GM12878 (cell line): ENCODE measurements around the gene IVD. TPM values are rescaled to one million over a fixed set of nuclear protein-coding genes. Genes with fewer than 3 reads are reported as not detected.

Source experiments
- polyA plus RNA-seq, 11 experiments: library from polyadenylated mRNA; depleted of rRNA in 4 of 11; unstranded in 6 of 11; stranded (reverse) in 5 of 11; fragments of >200 nt; fragmentation: Nextera tagmentation in 4 of 11; fragmentation: Illumina TruSeq in 1 of 11; extraction: Ambion mirVana in 4 of 11; extraction: Trizol in 1 of 11; gene quantifications; 1 replicate in 1 of 11; 2 replicates in 10 of 11; pipeline versions ENCODE4 v1.2.1 to v1.2.3, GENCODE V29; 2011 to 2016; ENCODE audit warnings: inconsistent platforms in 2 of 11, missing spikeins in 2 of 11, low read depth in 1 of 11
- total RNA-seq, 4 experiments: library from RNA; depleted of rRNA in 3 of 4; stranded (reverse); fragments of >200 nt in 3 of 4; fragmentation: Illumina TruSeq in 1 of 4; extraction: Trizol in 1 of 4; gene quantifications; 2 replicates each; pipeline versions ENCODE4 v1.2.1 to v1.2.3, GENCODE V29; 2013 to 2021

The IVD gene
- total and polyA plus RNA-seq, 10 of the 15 experiments (the other 5 are each of a cell fraction or from before 2014, with no cell fraction given) = 5.3 to 59.8 (median 45.7) TPM

Other genes with a start within 250 kb of the IVD start
Only the 7 nearest of the 14 such genes appear.
- gene INAFM2, start 82.1 kb upstream of the IVD start, total RNA-seq (2014; rRNA removed) = 3.8 and 5.0 TPM in 2 replicates
- gene INAFM2, start 82.1 kb upstream of the IVD start, total RNA-seq (2014; rRNA removed; fragmentation: Illumina TruSeq; extraction: Trizol) = 3.9 and 5.2 TPM in 2 replicates
- 5.2 and 8.1 TPM in 2 replicates for gene INAFM2, start 82.1 kb upstream of the IVD start, total RNA-seq (2021)
- gene INAFM2, start 82.1 kb upstream of the IVD start, polyA plus RNA-seq (2011; rRNA removed) = 4.0 and 4.2 TPM in 2 replicates
- gene INAFM2, start 82.1 kb upstream of the IVD start, polyA plus RNA-seq (2014; fragmentation: Illumina TruSeq; extraction: Trizol) = 3.9 and 5.9 TPM in 2 replicates
- gene INAFM2, start 82.1 kb upstream of the IVD start, polyA plus RNA-seq (2014; fragmentation: Nextera tagmentation; extraction: Ambion mirVana) = 1 to 10 TPM; 2.0 to 2.4 TPM
- 3.0 and 4.2 TPM in 2 replicates for gene INAFM2, start 82.1 kb upstream of the IVD start, polyA plus RNA-seq (2014; rRNA removed)
- gene INAFM2, start 82.1 kb upstream of the IVD start, polyA plus RNA-seq (2016; fragmentation: Nextera tagmentation; extraction: Ambion mirVana) = 1 to 10 TPM in 1 of 2 experiments, under 1 TPM in 1; 0.75 to 1.2 TPM
- gene CCDC9B, start 64.9 kb upstream of the IVD start, total RNA-seq (2014; rRNA removed) = not detected in 2 replicates
- gene CCDC9B, start 64.9 kb upstream of the IVD start, total RNA-seq (2014; rRNA removed; fragmentation: Illumina TruSeq; extraction: Trizol) = 0.04 and 0.05 TPM in 2 replicates
- gene CCDC9B, start 64.9 kb upstream of the IVD start, total RNA-seq (2021) = 0.08 and 0.19 TPM in 2 replicates
- not detected in 2 replicates for gene CCDC9B, start 64.9 kb upstream of the IVD start, polyA plus RNA-seq (2011; rRNA removed)
- 0.01 and 0.11 TPM in 2 replicates for gene CCDC9B, start 64.9 kb upstream of the IVD start, polyA plus RNA-seq (2014; fragmentation: Illumina TruSeq; extraction: Trizol)
- gene CCDC9B, start 64.9 kb upstream of the IVD start, polyA plus RNA-seq (2014; fragmentation: Nextera tagmentation; extraction: Ambion mirVana) = under 1 TPM in 1 of 2 experiments, not detected in 1; 0.02 TPM
- 0.05 TPM in 1 of 2 replicates, not detected in the other for gene CCDC9B, start 64.9 kb upstream of the IVD start, polyA plus RNA-seq (2014; rRNA removed)
- gene CCDC9B, start 64.9 kb upstream of the IVD start, polyA plus RNA-seq (2016; fragmentation: Nextera tagmentation; extraction: Ambion mirVana) = not detected
- not detected in 2 replicates for gene PHGR1, start 54.8 kb upstream of the IVD start, total RNA-seq (2014; rRNA removed)
- not detected in 2 replicates for gene PHGR1, start 54.8 kb upstream of the IVD start, total RNA-seq (2014; rRNA removed; fragmentation: Illumina TruSeq; extraction: Trizol)
- gene PHGR1, start 54.8 kb upstream of the IVD start, total RNA-seq (2021) = not detected in 2 replicates
- gene PHGR1, start 54.8 kb upstream of the IVD start, polyA plus RNA-seq (2011; rRNA removed) = not detected in 2 replicates
- not detected in 2 replicates for gene PHGR1, start 54.8 kb upstream of the IVD start, polyA plus RNA-seq (2014; fragmentation: Illumina TruSeq; extraction: Trizol)
- gene PHGR1, start 54.8 kb upstream of the IVD start, polyA plus RNA-seq (2014; fragmentation: Nextera tagmentation; extraction: Ambion mirVana) = not detected
- gene PHGR1, start 54.8 kb upstream of the IVD start, polyA plus RNA-seq (2014; rRNA removed) = not detected in 2 replicates
- not detected for gene PHGR1, start 54.8 kb upstream of the IVD start, polyA plus RNA-seq (2016; fragmentation: Nextera tagmentation; extraction: Ambion mirVana)
- gene DISP2, start 47.6 kb upstream of the IVD start, total RNA-seq (2014; rRNA removed) = not detected in 2 replicates
- not detected in 2 replicates for gene DISP2, start 47.6 kb upstream of the IVD start, total RNA-seq (2014; rRNA removed; fragmentation: Illumina TruSeq; extraction: Trizol)
- gene DISP2, start 47.6 kb upstream of the IVD start, total RNA-seq (2021) = not detected in 2 replicates
- gene DISP2, start 47.6 kb upstream of the IVD start, polyA plus RNA-seq (2011; rRNA removed) = not detected in 2 replicates
- 0.03 TPM in 1 of 2 replicates, not detected in the other for gene DISP2, start 47.6 kb upstream of the IVD start, polyA plus RNA-seq (2014; fragmentation: Illumina TruSeq; extraction: Trizol)
- under 1 TPM; under 0.01 to 0.20 TPM for gene DISP2, start 47.6 kb upstream of the IVD start, polyA plus RNA-seq (2014; fragmentation: Nextera tagmentation; extraction: Ambion mirVana)
- 0.01 TPM in 1 of 2 replicates, not detected in the other for gene DISP2, start 47.6 kb upstream of the IVD start, polyA plus RNA-seq (2014; rRNA removed)
- gene DISP2, start 47.6 kb upstream of the IVD start, polyA plus RNA-seq (2016; fragmentation: Nextera tagmentation; extraction: Ambion mirVana) = under 1 TPM in 1 of 2 experiments, not detected in 1; 0.12 TPM
- gene KNSTRN, start 23.1 kb upstream of the IVD start, total RNA-seq (2014; rRNA removed) = 50.3 and 51.7 TPM in 2 replicates
- gene KNSTRN, start 23.1 kb upstream of the IVD start, total RNA-seq (2014; rRNA removed; fragmentation: Illumina TruSeq; extraction: Trizol) = 63.4 and 72.1 TPM in 2 replicates
- gene KNSTRN, start 23.1 kb upstream of the IVD start, total RNA-seq (2021) = 38.1 and 39.4 TPM in 2 replicates
- 35.5 and 51.2 TPM in 2 replicates for gene KNSTRN, start 23.1 kb upstream of the IVD start, polyA plus RNA-seq (2011; rRNA removed)
- 57.5 and 60.4 TPM in 2 replicates for gene KNSTRN, start 23.1 kb upstream of the IVD start, polyA plus RNA-seq (2014; fragmentation: Illumina TruSeq; extraction: Trizol)
- gene KNSTRN, start 23.1 kb upstream of the IVD start, polyA plus RNA-seq (2014; fragmentation: Nextera tagmentation; extraction: Ambion mirVana) = 10 to 100 TPM; 30.3 to 37.3 TPM
- gene KNSTRN, start 23.1 kb upstream of the IVD start, polyA plus RNA-seq (2014; rRNA removed) = 41.8 and 42.6 TPM in 2 replicates
- gene KNSTRN, start 23.1 kb upstream of the IVD start, polyA plus RNA-seq (2016; fragmentation: Nextera tagmentation; extraction: Ambion mirVana) = 10 to 100 TPM; 63.3 to 64.5 TPM
- 9.0 and 11.7 TPM in 2 replicates for gene BAHD1, start 35.2 kb downstream of the IVD start, total RNA-seq (2014; rRNA removed)
- gene BAHD1, start 35.2 kb downstream of the IVD start, total RNA-seq (2014; rRNA removed; fragmentation: Illumina TruSeq; extraction: Trizol) = 5.1 and 6.0 TPM in 2 replicates
- gene BAHD1, start 35.2 kb downstream of the IVD start, total RNA-seq (2021) = 21.7 and 21.8 TPM in 2 replicates
- 4.5 and 5.6 TPM in 2 replicates for gene BAHD1, start 35.2 kb downstream of the IVD start, polyA plus RNA-seq (2011; rRNA removed)
- 5.3 and 9.6 TPM in 2 replicates for gene BAHD1, start 35.2 kb downstream of the IVD start, polyA plus RNA-seq (2014; fragmentation: Illumina TruSeq; extraction: Trizol)
- under 1 TPM; 0.21 to 0.88 TPM for gene BAHD1, start 35.2 kb downstream of the IVD start, polyA plus RNA-seq (2014; fragmentation: Nextera tagmentation; extraction: Ambion mirVana)
- gene BAHD1, start 35.2 kb downstream of the IVD start, polyA plus RNA-seq (2014; rRNA removed) = 11.3 and 13.5 TPM in 2 replicates
- 1 to 10 TPM; 1.9 to 2.2 TPM for gene BAHD1, start 35.2 kb downstream of the IVD start, polyA plus RNA-seq (2016; fragmentation: Nextera tagmentation; extraction: Ambion mirVana)
- 6.0 and 6.8 TPM in 2 replicates for gene CHST14, start 65.2 kb downstream of the IVD start, total RNA-seq (2014; rRNA removed)
- 2.5 and 3.0 TPM in 2 replicates for gene CHST14, start 65.2 kb downstream of the IVD start, total RNA-seq (2014; rRNA removed; fragmentation: Illumina TruSeq; extraction: Trizol)
- gene CHST14, start 65.2 kb downstream of the IVD start, total RNA-seq (2021) = 12.8 and 13.6 TPM in 2 replicates
- 2.3 and 4.0 TPM in 2 replicates for gene CHST14, start 65.2 kb downstream of the IVD start, polyA plus RNA-seq (2011; rRNA removed)
- gene CHST14, start 65.2 kb downstream of the IVD start, polyA plus RNA-seq (2014; fragmentation: Illumina TruSeq; extraction: Trizol) = 6.5 TPM in 2 replicates
- 1 to 10 TPM; 1.3 to 2.8 TPM for gene CHST14, start 65.2 kb downstream of the IVD start, polyA plus RNA-seq (2014; fragmentation: Nextera tagmentation; extraction: Ambion mirVana)
- gene CHST14, start 65.2 kb downstream of the IVD start, polyA plus RNA-seq (2014; rRNA removed) = 5.9 and 6.3 TPM in 2 replicates
- gene CHST14, start 65.2 kb downstream of the IVD start, polyA plus RNA-seq (2016; fragmentation: Nextera tagmentation; extraction: Ambion mirVana) = 1 to 10 TPM; 7.5 to 9.1 TPM